Head of caudate nucleus (tissue), 42 donors: ENCODE measurements around the gene PRDM1.

Experiments
- DNase-seq, 42 donors: peaks; one replicate each; pipeline versions ENCODE4 v3.0.0 to v3.0.0-alpha.2; 2020 to 2021; ENCODE audit warnings: mixed read lengths in 7 of 42
- intact Hi-C: fragments of 100-400 bp; cut with DNase I; formaldehyde crosslinking; loops from one replicate; pipeline ENCODE4 v1.15.0; 2022

Gene PRDM1

GRCh38 chr6:106085984-106086813, at the start of gene PRDM1:
PRDM1 (plus strand) TSS chr6:106086336; CDS start chr6:106086554, 218 bp downstream.
- peak in 41 of 42 donors; percentile 14 to 76 (median 48) for DNase-seq
- intact Hi-C loops, result no loop called here

- intact Hi-C loops, result no loop called here
- no peak for DNase-seq
Observed at GRCh38 chr6:106037060-106037459, 49.1 kb upstream of the PRDM1 start.

- intact Hi-C loops, result no loop called here
- no peak for DNase-seq
Observed at GRCh38 chr6:106039897-106040592, 46.1 kb upstream of the PRDM1 start.

GRCh38 chr6:106044151-106044550, 42.0 kb upstream of the PRDM1 start:
- intact Hi-C loops, result no loop called here
- no peak for DNase-seq

GRCh38 chr6:106045077-106045476, 41.1 kb upstream of the PRDM1 start:
- intact Hi-C loops, result no loop called here

GRCh38 chr6:106046116-106046853, 39.9 kb upstream of the PRDM1 start:
- no peak for DNase-seq
- intact Hi-C loops, result no loop called here

More at GRCh38 chr6:106045077-106045476, 41.1 kb upstream of the PRDM1 start:
- no peak for DNase-seq

GRCh38 chr6:106046854-106047200, 39.3 kb upstream of the PRDM1 start:
- intact Hi-C loops, result no loop called here
- DNase-seq, result no peak

GRCh38 chr6:106048336-106048735, 37.8 kb upstream of the PRDM1 start:
- intact Hi-C loops, result no loop called here
- no peak for DNase-seq

GRCh38 chr6:106050538-106050937, 35.6 kb upstream of the PRDM1 start:
- intact Hi-C loops, result no loop called here
- no peak for DNase-seq

GRCh38 chr6:106051226-106051625, 34.9 kb upstream of the PRDM1 start:
- intact Hi-C loops, result no loop called here
- no peak for DNase-seq

GRCh38 chr6:106053484-106054205, 32.5 kb upstream of the PRDM1 start:
- no peak for DNase-seq
- intact Hi-C loops, result no loop called here

- intact Hi-C loops, result no loop called here
- DNase-seq, result no peak
Observed at GRCh38 chr6:106055489-106055888, 30.6 kb upstream of the PRDM1 start.

- no peak for DNase-seq
- intact Hi-C loops, result no loop called here
Observed at GRCh38 chr6:106056060-106056745, 29.9 kb upstream of the PRDM1 start.

GRCh38 chr6:106056746-106057390, 29.3 kb upstream of the PRDM1 start:
- intact Hi-C loops, result no loop called here
- no peak for DNase-seq

- intact Hi-C loops, result no loop called here
- DNase-seq, result no peak
Observed at GRCh38 chr6:106059331-106059730, 26.8 kb upstream of the PRDM1 start.

- intact Hi-C loops, result no loop called here
- no peak for DNase-seq
Observed at GRCh38 chr6:106060167-106060566, 26.0 kb upstream of the PRDM1 start.

- DNase-seq, result no peak
- intact Hi-C loops, result no loop called here
Observed at GRCh38 chr6:106063448-106063850, 22.7 kb upstream of the PRDM1 start.

- intact Hi-C loops, result no loop called here
Observed at GRCh38 chr6:106064142-106064541, 22.0 kb upstream of the PRDM1 start.

More at GRCh38 chr6:106064142-106064541, 22.0 kb upstream of the PRDM1 start:
- DNase-seq, result no peak
